ENCODE measurements around the gene TMCO4.

The TMCO4 gene

DNA sequence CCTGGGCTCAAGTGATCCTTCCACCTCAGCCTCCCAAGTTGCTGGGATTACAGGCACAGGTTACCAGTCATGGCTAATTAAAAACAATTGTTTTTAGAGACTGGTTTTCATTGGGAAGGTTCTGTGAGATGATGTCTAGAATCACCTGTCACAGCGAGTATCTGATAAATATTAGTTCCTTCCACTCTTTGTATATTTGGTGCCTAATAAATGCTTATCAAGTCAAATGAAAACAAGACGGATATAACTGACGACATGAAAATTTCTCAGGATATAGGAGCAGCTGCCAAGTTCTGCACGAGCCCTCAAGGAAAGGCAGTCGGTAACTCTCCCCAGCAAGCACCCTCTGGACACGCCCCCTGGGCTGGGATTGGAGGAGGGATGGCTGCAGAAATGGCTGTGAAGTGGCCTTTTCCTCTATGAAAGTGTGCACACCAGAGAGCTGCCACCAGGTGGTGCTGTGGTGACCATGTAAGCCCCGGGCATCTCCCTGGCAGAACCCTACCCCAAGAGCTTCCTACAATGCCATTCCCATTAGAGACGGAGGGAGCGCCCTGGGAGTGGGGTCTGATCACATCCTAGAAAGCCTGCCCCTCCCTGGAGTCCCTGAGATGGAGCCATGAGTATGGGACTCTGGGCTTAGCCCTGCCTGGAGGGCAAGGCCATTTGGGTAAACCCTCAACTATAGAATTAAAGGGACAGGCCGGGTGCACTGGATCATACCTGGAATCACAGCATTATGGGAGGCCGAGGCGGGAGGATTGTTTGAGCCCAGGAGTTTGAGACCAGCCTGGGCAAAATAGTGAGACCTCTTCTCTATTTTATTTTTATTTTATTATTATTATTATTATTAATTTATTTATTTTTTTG, 84.1 kb downstream of the TMCO4 start:
- peak; percentile 79 to 90 for DNase-seq (ENCODE audit: low read depth in 2 of 2)

DNA sequence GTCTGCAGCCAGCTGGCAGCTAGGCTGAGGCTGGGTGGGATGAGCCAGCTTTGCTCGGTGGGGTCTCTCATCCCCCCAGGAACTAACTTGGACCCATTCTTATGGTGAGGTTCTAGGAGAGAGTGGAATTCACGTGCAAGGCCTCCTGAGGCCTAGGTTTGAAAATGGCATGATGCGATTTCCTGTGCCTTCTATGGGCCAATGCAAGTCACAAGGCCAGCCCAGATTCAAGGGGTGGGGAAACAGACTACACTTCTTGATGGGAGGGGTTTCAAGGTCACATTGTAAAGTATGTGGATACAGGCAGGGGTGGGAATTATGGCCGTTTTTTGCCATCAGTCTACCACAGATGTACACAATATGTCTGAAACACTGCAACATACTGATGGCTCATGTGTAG, 86.8 kb downstream of the TMCO4 start:
- DNase-seq (ENCODE audit: low read depth in 2 of 2): no peak

DNA sequence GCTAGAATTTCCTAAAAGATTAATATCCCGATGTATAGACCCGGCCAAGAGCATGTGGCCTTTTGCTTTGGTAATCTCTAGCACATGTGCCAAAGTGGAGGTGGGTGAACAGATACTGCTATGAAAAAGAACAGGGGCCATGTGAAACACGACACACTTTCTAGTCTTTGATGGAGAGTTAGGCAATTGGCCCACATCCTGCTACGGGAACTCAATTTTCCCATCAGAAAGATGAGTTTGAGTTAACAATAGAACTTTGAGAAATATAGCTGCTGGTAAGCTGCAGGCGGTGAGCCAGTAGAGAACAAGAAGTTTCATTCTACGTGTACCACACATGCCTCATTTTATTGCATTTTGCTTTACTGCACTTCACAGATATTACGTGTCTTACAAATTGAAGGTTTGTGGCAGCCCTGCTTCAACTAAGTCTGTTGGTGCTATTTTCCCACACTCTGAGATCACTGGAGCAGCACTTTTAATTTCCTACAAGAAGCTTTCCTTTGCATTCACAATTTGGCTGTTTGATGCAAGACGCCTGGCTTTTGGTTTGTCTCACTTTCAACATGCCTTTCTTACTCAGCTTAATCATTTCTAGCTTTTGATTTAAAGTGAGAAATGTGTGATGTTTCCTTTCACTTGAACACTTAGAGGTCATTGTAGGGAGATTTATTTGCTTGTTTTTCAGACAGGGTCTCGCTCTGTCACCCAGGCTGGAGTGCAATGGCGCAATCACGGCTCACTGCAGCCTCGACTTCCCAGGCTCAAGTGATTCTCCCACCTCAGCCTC, 88.7 kb downstream of the TMCO4 start:
- no peak for DNase-seq (ENCODE audit: low read depth in 2 of 2)

DNA sequence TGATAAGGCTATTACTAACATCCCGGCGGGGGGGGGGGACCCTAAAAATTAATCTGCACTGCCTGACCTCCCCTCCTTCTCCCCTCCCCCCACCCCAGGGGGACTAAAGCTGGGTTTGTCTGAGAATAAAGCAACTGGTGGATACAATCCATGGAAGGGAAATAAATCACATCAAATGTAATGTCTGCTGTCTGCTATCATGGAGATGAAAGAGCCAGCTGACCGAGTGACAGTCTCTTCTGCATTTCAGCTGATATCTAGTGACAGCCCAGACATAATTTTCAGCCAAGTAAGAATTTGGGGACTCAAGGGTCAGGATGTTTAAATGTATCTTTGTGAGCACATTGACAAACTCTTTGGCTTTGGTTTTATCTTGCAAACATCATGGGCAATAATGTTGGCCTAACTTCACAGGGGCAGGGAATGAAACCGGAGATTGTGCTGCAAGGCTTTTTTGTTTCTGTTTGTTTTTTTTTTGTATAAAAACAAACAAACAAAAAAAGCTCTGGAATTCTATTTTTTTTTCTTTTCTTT, 90.4 kb downstream of the TMCO4 start:
- DNase-seq (ENCODE audit: low read depth in 2 of 2): no peak

DNA sequence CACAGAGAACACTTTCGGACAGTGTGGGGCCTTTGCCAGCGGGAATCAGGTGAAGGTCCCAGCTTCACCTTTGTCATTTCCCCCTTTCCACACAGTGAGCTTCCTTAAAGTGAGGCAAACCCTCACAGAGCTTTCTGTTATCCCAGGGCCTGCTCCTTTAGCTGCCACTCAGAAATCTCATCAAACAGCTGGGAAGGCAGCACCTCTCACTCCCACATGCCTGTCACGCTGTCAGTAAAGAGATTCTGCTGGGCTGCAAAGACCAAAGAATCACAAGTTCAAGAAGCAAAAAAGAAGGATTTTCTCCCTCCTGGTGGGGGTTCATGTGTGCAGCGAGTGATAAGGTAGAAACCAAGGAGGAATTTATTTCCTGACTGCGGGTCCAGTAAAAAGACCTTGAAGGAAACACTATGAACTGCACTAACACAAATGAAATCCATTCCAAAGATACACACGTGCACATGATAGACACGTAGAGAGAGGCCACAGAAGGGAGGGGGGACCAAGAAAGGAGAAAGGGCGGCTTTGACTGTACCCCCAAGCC, 91.1 kb downstream of the TMCO4 start:
- DNase-seq (ENCODE audit: low read depth in 2 of 2): no peak

DNA sequence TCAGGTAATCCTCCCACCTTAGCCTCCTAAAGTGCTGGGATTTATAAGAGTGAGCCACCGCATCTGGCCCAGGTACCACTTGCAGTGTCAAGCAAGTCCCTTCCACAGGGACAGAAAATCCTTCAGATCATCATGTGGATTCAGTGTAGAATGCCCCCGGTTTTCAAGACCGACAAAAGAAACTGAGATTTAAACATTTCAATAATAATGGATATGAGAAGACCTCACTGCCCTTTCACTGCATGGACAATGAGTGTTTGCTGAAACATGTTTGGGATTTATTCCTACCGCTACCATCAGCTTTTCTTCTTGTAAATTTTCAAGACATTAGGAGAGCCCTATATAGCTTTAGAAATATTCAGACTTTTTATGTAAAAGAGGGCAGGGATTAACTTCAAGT, 93.6 kb downstream of the TMCO4 start:
- DNase-seq (ENCODE audit: low read depth in 2 of 2): no peak

DNA sequence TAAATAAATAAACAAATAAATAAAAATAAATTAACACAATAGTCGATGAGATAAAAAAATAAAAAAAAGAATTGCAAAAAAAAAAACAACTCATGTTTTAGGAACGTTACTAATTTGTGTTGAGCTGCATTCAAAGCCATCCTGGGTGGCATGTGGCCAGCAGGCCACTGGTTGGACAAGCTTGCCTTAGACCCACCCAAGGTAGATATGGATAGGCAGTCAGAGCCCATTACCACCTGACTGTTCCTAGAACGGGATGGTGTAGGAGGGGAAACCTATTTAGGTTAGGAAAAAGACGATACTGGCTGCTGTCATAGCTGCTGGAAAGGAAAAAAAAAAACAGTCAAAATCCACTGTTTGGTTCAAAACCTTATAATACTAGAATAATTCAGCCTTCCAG, 94.3 kb downstream of the TMCO4 start:
- no peak for DNase-seq (ENCODE audit: low read depth in 2 of 2)

DNA sequence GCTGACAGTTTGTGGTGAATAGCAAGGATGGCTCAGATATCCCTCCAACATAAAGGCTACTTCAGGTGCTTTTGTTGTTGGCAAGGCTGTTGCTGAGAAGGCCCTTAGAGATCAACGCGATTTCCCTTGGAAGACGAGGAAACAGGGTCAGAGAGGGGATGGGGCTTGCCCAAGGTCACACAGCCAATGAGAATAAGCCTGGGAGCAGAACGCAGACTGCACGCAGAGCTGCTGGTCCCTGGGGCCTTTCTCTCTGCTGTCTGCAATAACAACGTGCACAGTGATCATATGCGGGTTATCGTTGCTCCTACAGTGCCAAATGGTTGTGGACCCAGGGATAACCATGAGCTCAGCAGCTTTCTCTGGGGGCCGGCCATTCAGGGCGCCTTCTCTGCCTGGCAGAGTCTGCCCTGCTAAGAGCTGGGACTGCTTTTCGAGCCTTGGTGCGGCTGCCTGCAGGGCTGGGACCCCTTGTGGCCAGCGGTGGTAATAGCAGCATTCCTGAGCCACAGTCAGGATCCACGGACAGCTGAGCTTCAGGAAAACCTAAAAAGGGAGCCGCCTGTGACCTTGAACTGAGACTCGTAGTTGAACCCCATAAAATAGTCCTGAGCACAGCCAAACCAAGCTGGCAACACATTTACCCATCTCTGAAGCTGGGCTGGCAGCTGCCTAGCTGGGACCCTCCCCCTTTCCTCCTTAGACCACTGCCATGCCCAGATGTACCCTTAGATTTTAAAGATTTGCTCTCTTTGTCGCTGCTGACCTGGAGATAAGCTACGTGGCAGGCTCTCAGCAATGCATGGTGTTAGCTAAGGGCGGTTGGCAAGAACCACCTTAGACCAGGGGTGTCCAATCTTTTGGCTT, 95.2 kb downstream of the TMCO4 start:
- DNase-seq (ENCODE audit: low read depth in 2 of 2): peak; percentile 46 to 55

DNA sequence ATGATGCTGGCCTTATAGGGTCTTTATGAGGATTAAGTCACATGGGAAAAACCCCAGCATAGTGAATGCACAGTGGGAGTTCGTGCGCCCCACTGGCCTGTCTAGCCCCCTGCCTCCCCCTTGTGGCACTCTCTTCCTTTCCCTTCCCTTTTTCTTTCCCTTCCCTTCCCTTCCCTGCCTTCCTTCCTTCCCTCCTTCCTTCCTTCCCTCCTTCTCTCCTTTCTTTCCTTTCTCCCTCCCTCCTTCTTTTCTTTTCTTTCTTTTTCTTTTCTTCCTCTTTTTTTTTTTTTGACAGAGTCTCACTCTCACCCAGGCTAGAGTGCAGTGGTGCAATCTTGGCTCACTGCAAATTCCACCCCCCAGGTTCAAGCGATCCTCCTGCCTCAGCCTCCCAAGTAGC, 96.4 kb downstream of the TMCO4 start:
- no peak for DNase-seq (ENCODE audit: low read depth in 2 of 2)

DNA sequence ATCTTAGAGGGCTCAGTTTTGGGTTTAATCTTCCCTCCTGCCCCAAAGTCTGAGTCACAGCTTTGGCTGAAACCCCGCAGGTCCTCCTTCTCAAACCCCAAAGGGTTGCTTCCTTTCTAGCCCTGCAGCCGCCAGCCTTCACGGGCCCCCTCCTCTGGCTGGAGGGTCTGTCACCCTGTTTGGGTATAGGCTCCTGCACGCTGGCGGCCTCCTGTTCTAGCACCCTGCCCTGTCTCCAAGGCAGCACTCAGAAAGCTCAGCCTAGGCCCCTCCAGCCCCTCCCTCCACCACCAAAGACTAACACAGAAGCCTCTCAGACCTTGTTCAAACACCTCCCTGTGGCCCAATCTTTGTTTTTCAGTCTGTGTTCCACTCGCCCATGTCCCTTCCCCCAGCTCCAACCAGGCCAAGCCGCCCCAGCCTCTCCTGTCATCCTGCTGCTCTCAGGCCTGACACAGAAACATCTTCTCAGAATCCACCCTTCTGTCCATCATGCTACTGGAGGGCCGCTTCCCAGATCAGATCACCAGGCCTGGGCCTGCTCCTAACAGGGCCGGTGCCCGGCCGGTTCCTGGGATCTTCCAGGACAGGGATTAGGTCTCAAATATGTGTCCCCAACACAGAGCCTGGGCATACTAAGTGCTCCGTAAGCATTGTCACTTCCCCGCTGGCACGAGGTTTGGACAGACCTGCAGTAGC, 99.5 kb downstream of the TMCO4 start:
- DNase-seq (ENCODE audit: low read depth in 2 of 2): no peak

DNA sequence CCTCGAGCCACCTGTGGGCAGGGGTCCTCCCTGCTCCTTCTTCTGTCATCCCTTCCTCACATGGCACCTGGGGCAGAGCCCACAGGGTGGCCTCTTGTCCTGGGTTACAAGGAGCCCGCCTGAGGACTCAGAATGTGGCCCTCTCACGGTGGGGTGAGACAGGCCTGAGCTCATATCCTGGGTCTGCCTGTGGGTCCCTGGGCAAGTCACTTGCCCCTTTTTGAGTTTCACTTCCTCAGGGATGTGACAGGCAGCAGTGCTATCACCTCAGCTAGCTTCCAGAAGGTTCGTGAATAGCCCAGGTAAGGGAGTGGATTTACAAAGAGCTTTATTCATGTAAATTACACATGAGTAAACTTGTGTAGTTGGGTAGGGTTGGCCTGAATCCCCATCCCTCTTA, 101.5 kb downstream of the TMCO4 start:
- DNase-seq (ENCODE audit: low read depth in 2 of 2): no peak

DNA sequence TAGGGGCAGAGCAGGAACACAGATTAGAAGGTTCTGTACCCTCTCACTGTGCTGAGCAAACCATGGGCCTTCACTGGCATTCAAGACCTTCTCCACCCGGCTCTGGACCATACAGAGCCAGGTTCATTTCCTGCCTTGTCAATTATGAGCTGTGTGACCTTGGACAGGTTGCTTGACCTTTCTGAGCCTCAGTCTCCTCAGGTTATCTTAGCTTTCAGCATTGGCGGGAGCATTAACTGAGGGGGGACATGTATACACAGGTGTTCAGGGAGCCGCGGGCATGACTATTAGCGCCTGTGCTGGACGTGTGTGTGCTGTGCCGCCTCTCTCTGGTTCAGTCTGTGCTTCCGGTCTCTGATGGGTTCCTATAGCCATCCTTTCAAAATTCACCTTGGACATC, 102.9 kb downstream of the TMCO4 start:
- no peak for DNase-seq (ENCODE audit: low read depth in 2 of 2)

DNA sequence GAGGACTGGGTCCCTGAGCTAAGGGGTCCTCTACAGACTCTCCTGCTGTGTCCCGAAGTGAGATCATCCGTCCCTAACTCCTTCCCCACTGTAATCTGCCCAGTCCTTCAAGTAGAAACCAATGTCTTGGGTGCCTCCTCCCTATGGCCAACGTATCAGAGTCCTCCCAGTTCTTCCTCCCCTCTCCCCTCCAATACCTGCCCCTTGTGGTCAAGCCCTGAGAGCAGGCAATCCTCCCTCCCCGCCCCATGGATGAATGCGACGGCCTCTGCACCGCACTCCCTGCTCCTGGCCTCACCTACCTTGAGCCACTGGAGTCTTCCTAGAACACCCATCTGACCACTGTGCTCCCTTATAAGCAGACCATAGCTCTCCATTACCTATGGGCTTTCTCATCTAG, 103.9 kb downstream of the TMCO4 start:
- DNase-seq (ENCODE audit: low read depth in 2 of 2): no peak

DNA sequence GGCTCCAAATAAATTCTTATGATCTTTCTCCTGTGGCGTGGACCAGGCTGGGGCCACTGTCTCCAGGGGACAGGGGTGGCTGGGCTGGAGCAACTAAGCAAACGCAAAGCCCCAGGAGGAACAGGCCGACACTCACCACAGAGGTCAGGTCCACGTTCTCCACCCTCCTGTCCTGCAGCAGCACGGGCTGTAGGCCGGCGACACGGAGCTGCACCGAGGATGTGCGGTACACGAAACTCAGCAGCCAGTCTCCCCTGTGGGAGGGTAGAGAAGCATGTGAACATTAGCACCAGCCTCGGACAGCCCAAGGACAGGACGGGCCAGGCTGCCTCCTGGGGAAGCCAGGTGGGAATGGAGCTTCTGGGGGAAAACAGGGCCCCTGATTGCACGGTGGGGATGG, 105.4 kb downstream of the TMCO4 start:
- no peak for DNase-seq (ENCODE audit: low read depth in 2 of 2)

DNA sequence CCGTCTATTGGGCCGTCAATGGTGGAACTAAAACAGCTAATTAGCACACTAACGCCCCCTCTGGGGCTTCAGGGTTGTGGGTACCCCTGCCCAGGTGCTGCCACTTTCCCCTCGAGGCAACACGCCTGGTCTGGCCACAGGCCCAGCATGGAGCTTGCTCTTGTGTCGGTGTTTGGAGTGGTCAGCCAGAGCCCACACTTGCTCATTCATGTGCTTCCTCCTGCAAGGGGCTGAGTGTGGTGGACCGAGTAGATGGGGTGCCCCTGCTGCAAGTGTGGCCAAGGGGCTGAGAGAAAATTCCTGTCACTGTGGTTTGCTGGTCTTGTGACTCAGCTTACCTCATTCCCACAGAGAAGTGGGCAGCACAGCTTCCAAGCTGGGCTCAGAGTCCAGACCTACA, 109.4 kb downstream of the TMCO4 start:
- DNase-seq (ENCODE audit: low read depth in 2 of 2): no peak

DNA sequence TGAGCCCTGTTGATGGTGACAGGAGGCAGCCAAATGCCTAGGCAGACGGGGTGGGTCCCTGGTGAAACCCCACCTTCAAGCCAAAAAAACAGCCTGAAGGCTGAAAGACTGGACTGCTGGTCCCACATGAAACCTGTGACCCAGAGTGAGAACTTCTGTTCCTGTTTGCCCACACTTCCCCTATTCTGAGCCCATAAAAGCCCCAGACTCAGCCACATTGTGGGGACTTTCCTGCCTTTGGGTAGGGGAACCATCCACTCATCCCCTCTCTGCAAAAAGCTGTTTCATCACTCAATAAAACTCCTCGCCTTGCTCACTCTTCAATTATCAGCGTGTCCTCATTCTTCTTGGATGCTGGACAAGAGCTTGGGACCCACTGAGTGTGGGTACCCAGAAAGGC, 109.9 kb downstream of the TMCO4 start:
- no peak for DNase-seq (ENCODE audit: low read depth in 2 of 2)

DNA sequence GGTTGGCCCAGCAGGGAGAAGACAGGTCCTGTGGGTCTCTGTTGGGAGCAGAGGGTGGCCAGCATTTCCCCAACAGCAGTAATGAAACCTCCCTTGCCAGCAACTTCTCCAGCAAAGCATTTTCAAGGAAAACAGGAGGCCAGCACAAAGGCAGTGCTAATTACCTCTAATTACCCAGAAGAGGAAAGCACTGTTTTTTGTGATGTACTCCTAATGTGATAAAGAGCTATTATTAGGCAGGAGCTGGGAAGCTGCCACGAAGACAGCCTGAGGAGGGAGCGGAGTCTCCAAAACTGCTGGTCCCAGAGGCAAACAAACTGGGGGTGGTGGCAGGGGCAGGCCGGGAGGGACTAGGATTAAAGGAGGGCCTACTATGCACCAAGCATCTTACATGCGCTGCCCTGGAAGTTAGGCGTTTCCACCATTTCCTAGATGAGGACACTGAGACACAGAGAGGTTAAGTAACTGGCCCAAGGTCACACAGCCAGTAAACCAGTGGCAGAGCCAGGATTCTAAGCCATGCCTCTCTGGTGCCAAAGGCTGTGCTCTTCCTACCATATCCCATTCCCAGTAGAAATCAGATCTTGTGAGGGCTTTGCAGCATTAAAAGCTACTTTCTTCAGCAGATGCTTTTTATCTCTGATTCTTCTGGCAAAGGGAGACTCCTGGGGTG, 110.5 kb downstream of the TMCO4 start:
- no peak for DNase-seq (ENCODE audit: low read depth in 2 of 2)

DNA sequence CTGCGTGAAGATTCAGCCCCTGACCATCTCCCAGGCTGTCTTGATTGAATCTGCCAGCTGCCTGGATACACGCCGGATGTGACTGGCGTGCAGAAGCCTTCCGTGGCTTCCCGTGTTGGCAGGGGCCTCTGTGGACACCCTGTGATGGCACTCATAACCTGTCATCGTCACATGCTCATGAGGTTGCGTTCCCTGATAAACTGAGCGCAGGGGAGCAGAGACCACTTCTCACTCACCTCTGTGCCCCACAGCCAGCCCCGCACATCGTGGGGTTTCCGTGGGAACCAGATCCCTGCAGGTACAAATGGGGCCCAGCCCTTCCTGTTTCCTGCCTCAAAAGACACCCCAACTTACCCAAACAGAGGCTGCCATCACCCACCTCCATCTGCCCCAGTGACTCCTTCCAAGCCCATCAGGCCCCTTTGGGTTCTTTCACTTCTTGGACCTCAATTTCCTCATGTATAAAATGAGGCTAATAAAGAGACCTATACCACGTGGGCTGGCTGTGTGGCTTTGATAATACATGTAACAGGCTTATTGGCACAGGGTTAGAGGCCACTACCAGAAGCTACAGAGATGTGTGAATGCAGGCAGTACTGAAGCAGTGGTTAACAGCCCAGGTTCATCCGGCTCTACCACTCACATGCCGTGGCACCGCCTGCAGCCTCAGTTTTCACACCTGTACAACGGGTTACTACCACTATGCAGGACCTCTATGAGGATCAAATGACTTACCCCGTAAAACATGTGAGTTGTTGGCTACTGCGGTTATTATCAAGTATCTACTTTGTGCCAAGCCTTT, 111.5 kb downstream of the TMCO4 start:
- no peak for DNase-seq (ENCODE audit: low read depth in 2 of 2)

DNA sequence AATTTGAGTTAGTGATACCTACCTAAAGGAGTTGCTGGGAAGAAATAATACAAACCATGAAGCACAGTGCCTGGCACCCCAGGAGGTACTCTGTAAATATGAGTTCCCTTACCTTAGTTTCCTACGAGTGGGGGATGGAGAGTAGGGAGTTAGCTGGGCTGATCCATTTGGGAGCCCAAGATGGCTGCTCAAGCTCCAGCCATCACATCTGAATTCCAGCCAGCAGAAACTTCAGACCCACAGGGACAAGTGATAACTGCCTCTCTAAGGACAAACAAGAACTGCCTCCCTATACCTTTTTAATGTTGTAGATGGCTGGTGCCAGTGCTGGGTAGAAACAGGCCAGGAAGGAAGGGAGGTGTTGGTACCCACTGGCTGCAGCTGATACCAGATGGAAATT, 112.3 kb downstream of the TMCO4 start:
- DNase-seq (ENCODE audit: low read depth in 2 of 2): no peak

DNA sequence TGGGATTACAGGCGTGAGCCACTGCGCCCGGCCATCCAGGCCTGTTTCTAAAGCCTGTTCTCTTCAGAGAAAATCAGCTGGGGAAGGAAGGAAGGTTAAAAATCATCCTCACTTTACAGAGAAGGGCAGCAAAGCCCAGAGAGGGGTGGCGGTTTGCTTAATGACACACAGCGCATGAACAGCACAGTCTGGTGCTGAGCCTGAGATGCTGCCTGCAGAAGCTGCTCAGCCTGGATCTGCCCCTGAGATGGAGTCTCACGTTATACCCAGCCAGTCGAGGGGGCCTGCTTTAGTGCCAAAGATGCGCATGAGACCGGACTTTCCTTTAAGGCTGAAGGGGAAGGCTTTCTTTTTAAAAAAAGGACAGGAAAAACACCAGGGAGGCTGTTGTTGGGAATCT, 113.7 kb downstream of the TMCO4 start:
- no peak for DNase-seq (ENCODE audit: low read depth in 2 of 2)

Data from activated CD4-positive, alpha-beta T cell treated with anti-CD3 and anti-CD28 coated beads for 24 hours (primary cell).